Neural progenitor cell (in vitro differentiated cells): ENCODE measurements around the gene TPD52L1. TPM values are rescaled to one million over a fixed set of nuclear protein-coding genes. Genes with fewer than 3 reads are reported as not detected.

ENCODE experiments used
- DNase-seq: peaks from one replicate; pipeline ENCODE4 v3.0.0-alpha.2; 2016; ENCODE audit warnings: low spot score
- H2AFZ ChIP-seq: fragments of 200-600 bp; sonication (generic); replicated peaks from 2 replicates; pipeline ENCODE4 v1.6.1; 2016; ENCODE audit warnings: antibody characterized with exemption
- H3F3A ChIP-seq: fragments of 200-600 bp; sonication (generic); 2 replicates; pipeline ENCODE4 v1.6.1; 2016; ENCODE audit warnings: antibody characterized with exemption, low read depth
- H3K27ac ChIP-seq: fragments of 200-600 bp; sonication (generic); 2 replicates; pipeline ENCODE4 v1.5.1; 2016; ENCODE audit warnings: mild to moderate bottlenecking
- H3K27me3 ChIP-seq: fragments of 200-600 bp; sonication (generic); 2 replicates; pipeline ENCODE4 v1.6.1; 2016; ENCODE audit warnings: mild to moderate bottlenecking, moderate library complexity
- H3K36me3 ChIP-seq: fragments of 200-600 bp; sonication (generic); 2 replicates; pipeline ENCODE4 v1.5.1; 2016
- H3K4me1 ChIP-seq: fragments of 200-600 bp; sonication (generic); 2 replicates; pipeline ENCODE4 v1.6.1; 2016; ENCODE audit warnings: mixed run types
- H3K4me2 ChIP-seq: fragments of 200-600 bp; sonication (generic); 2 replicates; pipeline ENCODE4 v1.6.1; 2016
- H3K4me3 ChIP-seq: fragments of 200-600 bp; sonication (generic); 2 replicates; pipeline ENCODE4 v1.5.1; 2016
- H3K79me2 ChIP-seq: fragments of 200-600 bp; sonication (generic); 2 replicates; pipeline ENCODE4 v1.6.1; 2016; ENCODE audit warnings: low read depth
- H3K9ac ChIP-seq: fragments of 200-600 bp; sonication (generic); 2 replicates; pipeline ENCODE4 v1.6.1; 2016
- H3K9me3 ChIP-seq: fragments of 200-600 bp; sonication (generic); 2 replicates; pipeline ENCODE4 v1.5.1; 2016; ENCODE audit warnings: low read depth
- H4K20me1 ChIP-seq: fragments of 200-600 bp; sonication (generic); 2 replicates; pipeline ENCODE4 v1.6.1; 2016; ENCODE audit warnings: low read depth
- H3K27ac Mint-ChIP-seq: 3 replicates; pipeline ENCODE4 v1.8.0; 2021; ENCODE audit warnings: mixed read lengths
- H3K27me3 Mint-ChIP-seq: 2 replicates; pipeline ENCODE4 v1.8.0; 2022; ENCODE audit warnings: low read depth, mild to moderate bottlenecking, inconsistent platforms, moderate library complexity, mixed read lengths; ENCODE audit not compliant: insufficient read depth
- H3K36me3 Mint-ChIP-seq: 3 replicates; pipeline ENCODE4 v1.8.0; 2021; ENCODE audit warnings: mixed read lengths
- H3K4me1 Mint-ChIP-seq: 3 replicates; pipeline ENCODE4 v1.8.0; 2021; ENCODE audit warnings: mixed read lengths
- H3K4me3 Mint-ChIP-seq: 3 replicates; pipeline ENCODE4 v1.8.0; 2021; ENCODE audit warnings: mild to moderate bottlenecking, moderate library complexity, mixed read lengths
- H3K9me3 Mint-ChIP-seq: 3 replicates; pipeline ENCODE4 v1.8.0; 2020; ENCODE audit warnings: mixed read lengths
- CTCF ChIP-seq: fragments of 200-600 bp; sonication (generic); IDR thresholded peaks from 2 replicates; pipeline ENCODE4 v1.5.1; 2017; ENCODE audit warnings: antibody characterized with exemption, mild to moderate bottlenecking
- EZH2 ChIP-seq: fragments of 200-600 bp; sonication (generic); IDR thresholded peaks from 2 replicates; pipeline ENCODE4 v1.6.1; 2017; ENCODE audit warnings: antibody characterized with exemption, mild to moderate bottlenecking, moderate library complexity
- EZH2phosphoT487 ChIP-seq: fragments of 200-600 bp; sonication (generic); IDR thresholded peaks from 2 replicates; pipeline ENCODE4 v1.6.1; 2017; ENCODE audit warnings: antibody characterized with exemption
- total RNA-seq: library from RNA; depleted of rRNA; stranded (reverse); fragments of >200 nt; gene quantifications from 2 replicates; pipeline ENCODE4 v1.2.3, GENCODE V29; 2015; ENCODE audit warnings: low replicate concordance

Gene TPD52L1
- total RNA-seq, 1 donor from 2014 or later = 9.5 TPM

GRCh38 chr6:125227244-125227643, 73.7 kb downstream of the TPD52L1 start:
- peaks cover 19% of the 10 kb centered on the region for H3K4me1 Mint-ChIP-seq
- Histone ChIP-seq H2AFZ (no peak overlapping the region), H3K27me3 (no peaks in the 10 kb centered on the region), H3K4me2 (no peak overlapping the region), H3F3A (no peaks in the 10 kb centered on the region), H3K4me1 (peaks cover 6% of the 10 kb centered on the region), H4K20me1 (no peaks in the 10 kb centered on the region), H3K9ac (no peak overlapping the region), H3K4me3 (no peak overlapping the region), H3K27ac (no peak overlapping the region), H3K36me3 (no peaks in the 10 kb centered on the region), H3K79me2 (no peaks in the 10 kb centered on the region), H3K9me3 (no peaks in the 10 kb centered on the region)
- TF ChIP-seq CTCF (no peak), EZH2phosphoT487 (no peak), EZH2 (no peak)
- H3K4me3 Mint-ChIP-seq = no peak overlapping the region
- H3K27me3 Mint-ChIP-seq = no peaks in the 10 kb centered on the region
- no peaks in the 10 kb centered on the region for H3K36me3 Mint-ChIP-seq
- no peak overlapping the region for H3K27ac Mint-ChIP-seq
- no peak for DNase-seq
- no peaks in the 10 kb centered on the region for H3K9me3 Mint-ChIP-seq

GRCh38 chr6:125228981-125229479, 75.5 kb downstream of the TPD52L1 start:
- Histone ChIP-seq H3K9ac (no peak overlapping the region), H3F3A (no peaks in the 10 kb centered on the region), H4K20me1 (no peaks in the 10 kb centered on the region), H3K9me3 (no peaks in the 10 kb centered on the region), H3K4me3 (no peak overlapping the region), H3K4me1 (no peaks in the 10 kb centered on the region), H3K27ac (no peak overlapping the region), H3K27me3 (no peaks in the 10 kb centered on the region), H2AFZ (no peak overlapping the region), H3K79me2 (no peaks in the 10 kb centered on the region), H3K4me2 (no peak overlapping the region), H3K36me3 (no peaks in the 10 kb centered on the region)
- H3K4me3 Mint-ChIP-seq = no peak overlapping the region
- no peaks in the 10 kb centered on the region for H3K36me3 Mint-ChIP-seq
- no peaks in the 10 kb centered on the region for H3K27me3 Mint-ChIP-seq
- no peak overlapping the region for H3K27ac Mint-ChIP-seq
- H3K9me3 Mint-ChIP-seq = no peaks in the 10 kb centered on the region
- TF ChIP-seq EZH2phosphoT487 (no peak), EZH2 (no peak), CTCF (no peak)
- DNase-seq = no peak
- H3K4me1 Mint-ChIP-seq = peaks cover 16% of the 10 kb centered on the region

- no peaks in the 10 kb centered on the region for H3K27me3 Mint-ChIP-seq
- Histone ChIP-seq H3K9ac (no peak overlapping the region), H3K36me3 (no peaks in the 10 kb centered on the region), H3K4me2 (no peak overlapping the region), H3K79me2 (no peaks in the 10 kb centered on the region), H3K27me3 (no peaks in the 10 kb centered on the region), H2AFZ (no peak overlapping the region), H4K20me1 (no peaks in the 10 kb centered on the region), H3K4me3 (no peak overlapping the region), H3K4me1 (no peaks in the 10 kb centered on the region), H3K27ac (no peak overlapping the region), H3K9me3 (no peaks in the 10 kb centered on the region), H3F3A (no peaks in the 10 kb centered on the region)
- H3K4me3 Mint-ChIP-seq = no peak overlapping the region
- H3K36me3 Mint-ChIP-seq = no peaks in the 10 kb centered on the region
- H3K27ac Mint-ChIP-seq = no peak overlapping the region
- no peaks in the 10 kb centered on the region for H3K9me3 Mint-ChIP-seq
- H3K4me1 Mint-ChIP-seq = peaks cover 13% of the 10 kb centered on the region
- DNase-seq = no peak
- TF ChIP-seq CTCF (no peak), EZH2phosphoT487 (no peak), EZH2 (no peak)
Observed at GRCh38 chr6:125230674-125231073, 77.1 kb downstream of the TPD52L1 start.
